Peyer's patch (tissue), 4 donors: ENCODE results near the gene STK24. TPM values are rescaled to one million over a fixed set of nuclear protein-coding genes. Genes with fewer than 3 reads are reported as not detected.
"Not testable (repeated sequence)": the region's sequence is repeated elsewhere in the genome, so short reads cannot be mapped to it uniquely, and the experiment has no call there.

ENCODE experiments used
- DNase-seq, 3 donors: peaks; one replicate each; pipeline ENCODE4 v3.0.0-alpha.2; 2017 to 2019
- H3K27ac ChIP-seq, 4 donors: fragments of 200-600 bp; sonication (generic); one replicate each; pipeline ENCODE4 v1.5.1; 2016 to 2019
- H3K27me3 ChIP-seq, 2 donors: fragments of 200-600 bp; sonication (generic); one replicate each; pipeline ENCODE4 v1.5.1; 2019
- H3K36me3 ChIP-seq, 3 donors: fragments of 200-600 bp; sonication (generic); one replicate each; pipeline ENCODE4 v1.5.1; 2016 to 2019
- H3K4me1 ChIP-seq, 4 donors: fragments of 200-600 bp; sonication (generic); one replicate each; pipeline ENCODE4 v1.5.1; 2016 to 2019
- H3K4me3 ChIP-seq, 4 donors: fragments of 200-600 bp; sonication (generic); 1 replicate in 3 of 4; 2 replicates in 1 of 4; pipeline ENCODE4 v1.5.1; 2016 to 2019; ENCODE audit warnings: mild to moderate bottlenecking in 1 of 4
- H3K9me3 ChIP-seq, 4 donors: fragments of 200-600 bp; sonication (generic); one replicate each; pipeline ENCODE4 v1.5.1; 2016 to 2019; ENCODE audit warnings: mild to moderate bottlenecking in 1 of 4
- POLR2A ChIP-seq, 2 donors: fragments of 450-650 bp; IDR thresholded peaks; one replicate each; pipeline ENCODE4 v1.5.1; 2017; ENCODE audit warnings: antibody characterized with exemption in 2 of 2, mild to moderate bottlenecking in 2 of 2, moderate library complexity in 2 of 2
- total RNA-seq, 4 donors: library from RNA; depleted of rRNA; stranded (reverse); fragments of >200 nt; gene quantifications; one replicate each; pipeline ENCODE4 v1.1.0, GENCODE V29; 2016
- TF ChIP-seq, protein P1 (sequence below), 6 experiments: fragments of 450-650 bp in 4 of 6; fragments of 200-600 bp in 2 of 6; sonication (generic) in 1 of 6; IDR thresholded peaks; one replicate each; pipeline ENCODE4 v1.5.1; 2017 to 2019; ENCODE audit warnings: antibody characterized with exemption in 6 of 6, mild to moderate bottlenecking in 3 of 6, moderate library complexity in 1 of 6

The STK24 gene
- 100 to 1,000 TPM in 3 of 4 donors, 10 to 100 TPM in 1; 84.2 to 137 (median 119) TPM for total RNA-seq

- Histone ChIP-seq H3K27ac (peak within 1 kb of the TSS; percentile 94 to 100 (median 98)), H3K4me3 (peak within 1 kb of the TSS; percentile 78 to 97 (median 93)), H3K9me3 (no peaks in the 10 kb centered on the region), H3K4me1 (peaks cover 0 to 41% (median 12%) of the 10 kb centered on the region in 4 donors), H3K36me3 (no peaks in the 10 kb centered on the region), H3K27me3 (no peaks in the 10 kb centered on the region)
- peak; percentile 56 to 84 (median 83) for DNase-seq
- TF ChIP-seq, protein P1, sequence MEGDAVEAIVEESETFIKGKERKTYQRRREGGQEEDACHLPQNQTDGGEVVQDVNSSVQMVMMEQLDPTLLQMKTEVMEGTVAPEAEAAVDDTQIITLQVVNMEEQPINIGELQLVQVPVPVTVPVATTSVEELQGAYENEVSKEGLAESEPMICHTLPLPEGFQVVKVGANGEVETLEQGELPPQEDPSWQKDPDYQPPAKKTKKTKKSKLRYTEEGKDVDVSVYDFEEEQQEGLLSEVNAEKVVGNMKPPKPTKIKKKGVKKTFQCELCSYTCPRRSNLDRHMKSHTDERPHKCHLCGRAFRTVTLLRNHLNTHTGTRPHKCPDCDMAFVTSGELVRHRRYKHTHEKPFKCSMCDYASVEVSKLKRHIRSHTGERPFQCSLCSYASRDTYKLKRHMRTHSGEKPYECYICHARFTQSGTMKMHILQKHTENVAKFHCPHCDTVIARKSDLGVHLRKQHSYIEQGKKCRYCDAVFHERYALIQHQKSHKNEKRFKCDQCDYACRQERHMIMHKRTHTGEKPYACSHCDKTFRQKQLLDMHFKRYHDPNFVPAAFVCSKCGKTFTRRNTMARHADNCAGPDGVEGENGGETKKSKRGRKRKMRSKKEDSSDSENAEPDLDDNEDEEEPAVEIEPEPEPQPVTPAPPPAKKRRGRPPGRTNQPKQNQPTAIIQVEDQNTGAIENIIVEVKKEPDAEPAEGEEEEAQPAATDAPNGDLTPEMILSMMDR (IDR thresholded peaks at IDR 0.05) = no peak
- TF ChIP-seq POLR2A (IDR thresholded peaks at IDR 0.05) = peak; percentile 59 to 61
These were observed at the start of gene STK24 for GRCh38 chr13:98576963-98577835. STK24 (minus strand) TSS chr13:98577107; CDS start chr13:98576786, 321 bp downstream.

DNA sequence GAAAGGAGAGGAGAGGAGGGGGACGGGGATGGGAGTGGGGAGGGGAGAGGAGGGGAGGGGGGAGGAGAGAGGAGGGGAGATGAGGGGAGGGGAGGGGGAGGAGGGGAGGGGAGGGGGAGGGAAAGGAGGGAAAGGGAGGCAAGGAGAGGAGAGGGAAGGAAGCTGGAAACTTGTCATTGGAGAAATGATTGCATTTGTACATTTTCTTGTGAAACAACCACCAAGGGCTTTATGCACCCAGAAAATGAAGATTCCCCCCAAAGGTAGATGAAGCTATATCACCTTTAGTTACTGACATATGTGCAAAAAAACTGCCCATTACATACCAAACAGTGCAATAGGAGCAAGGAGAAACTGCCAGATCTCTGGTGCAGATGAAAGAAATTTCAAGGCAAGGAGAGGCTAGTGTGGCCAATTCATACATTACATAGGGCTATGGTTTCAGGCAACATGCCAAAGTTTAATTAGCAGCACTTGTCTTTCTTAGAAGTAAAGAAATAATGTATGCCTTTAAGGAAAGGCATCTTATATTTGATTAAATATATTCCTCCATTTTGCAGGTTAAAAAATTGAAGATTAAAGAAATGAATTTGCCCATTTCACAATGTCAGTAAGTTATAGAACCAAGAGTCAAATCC, 49.5 kb upstream of the STK24 start:
- H3K27me3 ChIP-seq = no peaks in the 10 kb centered on the region
- TF ChIP-seq POLR2A (IDR thresholded peaks at IDR 0.05) = no peak
- TF ChIP-seq, protein P1 (IDR thresholded peaks at IDR 0.05) = no peak
- DNase-seq = no peak

GRCh38 chr13:98624589-98624988, 47.7 kb upstream of the STK24 start:
- H3K27me3 ChIP-seq, H3K4me1 ChIP-seq, H3K4me3 ChIP-seq, H3K27ac ChIP-seq, DNase-seq, H3K9me3 ChIP-seq, H3K36me3 ChIP-seq: not testable (repeated sequence)

More for the DNA sequence above, 49.5 kb upstream of the STK24 start:
- no peaks in the 10 kb centered on the region for H3K4me1 ChIP-seq
- no peaks in the 10 kb centered on the region for H3K36me3 ChIP-seq
- no peak overlapping the region for H3K27ac ChIP-seq
- no peak overlapping the region for H3K4me3 ChIP-seq
- no peaks in the 10 kb centered on the region for H3K9me3 ChIP-seq

DNA sequence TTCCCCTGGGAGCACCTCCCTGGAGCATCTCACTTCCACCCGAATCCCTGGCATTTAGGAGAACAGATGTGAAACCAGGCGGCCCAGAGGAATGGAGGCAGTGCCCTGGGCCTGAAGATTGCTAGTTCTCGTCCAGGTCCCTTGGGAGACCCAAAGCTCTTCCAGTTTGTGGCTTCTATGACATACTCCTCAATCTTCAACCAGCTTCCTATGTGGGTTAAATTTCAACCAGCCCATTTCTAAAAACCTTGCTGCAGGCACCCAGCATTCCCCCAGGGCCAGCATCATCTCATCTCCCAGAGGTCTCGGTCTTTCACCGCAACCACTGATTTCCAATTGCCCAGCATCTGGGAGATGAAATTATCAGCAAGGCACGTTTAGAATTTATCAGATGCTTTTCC, 46.0 kb upstream of the STK24 start:
- Histone ChIP-seq H3K36me3 (no peaks in the 10 kb centered on the region), H3K27me3 (no peaks in the 10 kb centered on the region), H3K4me1 (no peaks in the 10 kb centered on the region), H3K4me3 (no peak overlapping the region), H3K9me3 (no peaks in the 10 kb centered on the region), H3K27ac (no peak overlapping the region)
- no peak for DNase-seq
- TF ChIP-seq, protein P1 (IDR thresholded peaks at IDR 0.05) = no peak
- no peak for TF ChIP-seq POLR2A (IDR thresholded peaks at IDR 0.05)

- no peak for DNase-seq
- H3K27me3 ChIP-seq = no peaks in the 10 kb centered on the region
- no peaks in the 10 kb centered on the region for H3K36me3 ChIP-seq
- no peak overlapping the region for H3K27ac ChIP-seq
- H3K4me1 ChIP-seq = no peaks in the 10 kb centered on the region
- TF ChIP-seq, protein P1 (IDR thresholded peaks at IDR 0.05) = no peak
- TF ChIP-seq POLR2A (IDR thresholded peaks at IDR 0.05) = no peak
- no peak overlapping the region for H3K4me3 ChIP-seq
- no peaks in the 10 kb centered on the region for H3K9me3 ChIP-seq
These were observed 42.6 kb upstream of the STK24 start for GRCh38 chr13:98619556-98619955.

GRCh38 chr13:98615595-98615994, 38.7 kb upstream of the STK24 start:
- H3K36me3 ChIP-seq, DNase-seq, H3K27me3 ChIP-seq, H3K4me3 ChIP-seq, H3K9me3 ChIP-seq, H3K27ac ChIP-seq, H3K4me1 ChIP-seq: not testable (repeated sequence)
